GM18951 (cell line): ENCODE results near the gene ADGRB2.
"Not testable (repeated sequence)": the region's sequence is repeated elsewhere in the genome, so short reads cannot be mapped to it uniquely, and the experiment has no call there.

Experiments used
- POLR2A ChIP-seq: IDR thresholded peaks from 4 replicates; pipeline ENCODE4 v1.6.1; 2011; ENCODE audit warnings: mild to moderate bottlenecking; ENCODE audit not compliant: insufficient read length, insufficient read depth; ENCODE audit errors: extremely low read depth
- in situ Hi-C: fragments of 300-500 bp; cut with MboI; formaldehyde crosslinking; loops from one replicate; pipeline ENCODE4 v1.12.0; 2022; ENCODE audit warnings: low sequenced_read_pairs, mixed read lengths, inconsistent platforms; ENCODE audit not compliant: unreplicated experiment

The ADGRB2 gene

DNA sequence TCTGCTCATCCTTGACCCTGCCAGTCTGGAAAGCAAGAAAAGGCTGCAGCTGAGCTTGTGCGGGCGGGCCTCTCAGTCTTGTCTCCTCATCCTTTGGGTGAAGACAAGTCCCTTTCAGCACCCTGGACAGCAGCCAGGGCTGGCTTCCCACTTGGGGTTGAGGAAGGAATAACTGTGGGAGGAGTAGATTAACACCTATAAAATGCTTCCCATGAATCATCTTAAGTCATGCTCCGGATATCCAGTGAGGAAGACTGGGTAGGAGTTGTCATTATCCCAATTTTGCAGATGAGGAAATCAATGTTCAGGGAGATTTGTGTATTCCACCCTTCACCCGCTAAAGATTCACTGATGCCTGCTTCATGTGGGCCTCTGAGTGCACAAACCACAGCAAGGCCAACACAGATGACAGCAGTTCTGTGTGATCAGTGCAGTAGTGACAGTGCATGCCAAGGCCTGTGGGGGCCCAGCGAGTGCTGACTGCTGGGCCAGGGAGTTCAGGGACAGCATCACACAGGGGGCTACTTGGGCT lies 40.2 kb downstream of the ADGRB2 start:
- TF ChIP-seq POLR2A = no peak
- in situ Hi-C loops = no loop called here

DNA sequence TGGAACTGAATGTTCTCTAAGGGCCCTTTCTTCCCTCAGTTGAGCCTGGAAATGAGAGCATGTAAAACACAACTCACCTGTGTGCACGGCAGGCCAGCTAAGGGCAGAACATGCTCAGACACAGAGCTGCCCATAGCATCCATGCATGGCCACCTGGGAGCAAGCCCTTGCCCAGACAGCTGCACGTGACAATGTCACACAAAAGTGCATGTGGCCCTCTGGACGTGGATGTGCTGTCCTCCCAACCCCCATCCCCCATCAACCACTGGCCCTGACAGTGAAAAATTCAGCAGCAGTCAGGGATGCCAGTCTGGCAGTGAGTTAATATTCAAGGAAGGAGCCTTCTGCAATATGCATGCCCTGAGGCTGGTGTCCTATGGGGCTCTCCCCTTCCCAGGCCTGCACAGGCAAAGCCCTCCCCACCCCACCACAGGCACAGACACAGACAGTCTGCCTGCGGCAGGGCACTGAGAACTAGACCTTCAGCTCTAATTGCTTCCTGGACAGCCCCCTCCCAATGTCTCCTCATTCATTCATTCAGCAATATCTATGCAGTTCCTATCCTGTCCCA lies 45.7 kb downstream of the ADGRB2 start:
- no peak for TF ChIP-seq POLR2A
- in situ Hi-C loops = no loop called here

DNA sequence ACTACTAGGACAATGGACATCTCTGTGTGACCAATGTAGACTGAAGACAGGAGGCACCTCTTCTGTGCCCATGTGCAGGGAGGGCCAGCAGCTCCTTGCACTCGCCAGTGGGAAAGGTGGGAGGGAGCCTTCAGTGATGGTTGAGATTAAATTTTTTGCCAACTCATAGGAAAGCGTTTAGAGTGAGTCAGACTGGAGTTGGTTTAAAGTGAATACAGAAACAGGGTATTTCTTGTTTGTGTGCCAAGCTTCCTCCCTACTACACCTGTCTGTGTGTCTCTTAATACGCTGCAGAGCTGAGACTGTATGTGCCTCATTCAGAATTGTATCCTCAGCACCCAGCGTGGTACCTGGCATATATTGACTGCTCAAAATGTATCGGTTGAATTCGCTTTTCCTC lies 46.8 kb downstream of the ADGRB2 start:
- TF ChIP-seq POLR2A = no peak
- in situ Hi-C loops = no loop called here

DNA sequence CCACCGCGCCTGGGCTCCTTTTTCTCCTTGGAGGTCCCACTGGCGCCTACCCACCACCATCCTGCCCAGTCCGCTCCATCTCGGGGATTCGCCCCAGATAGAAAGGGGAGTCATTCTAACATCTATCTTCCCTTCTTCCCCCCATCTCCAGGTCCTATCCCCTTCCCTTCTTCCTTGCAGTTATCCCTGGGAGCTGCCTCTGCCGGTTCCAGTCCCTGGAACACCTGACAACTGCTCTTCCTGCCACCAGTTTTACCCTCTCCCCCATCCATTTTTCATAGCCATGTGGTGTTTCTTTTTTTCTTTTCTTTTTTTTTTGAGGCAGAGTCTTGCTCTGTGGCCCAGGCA lies 48.3 kb downstream of the ADGRB2 start:
- TF ChIP-seq POLR2A = no peak
- in situ Hi-C loops = no loop called here

DNA sequence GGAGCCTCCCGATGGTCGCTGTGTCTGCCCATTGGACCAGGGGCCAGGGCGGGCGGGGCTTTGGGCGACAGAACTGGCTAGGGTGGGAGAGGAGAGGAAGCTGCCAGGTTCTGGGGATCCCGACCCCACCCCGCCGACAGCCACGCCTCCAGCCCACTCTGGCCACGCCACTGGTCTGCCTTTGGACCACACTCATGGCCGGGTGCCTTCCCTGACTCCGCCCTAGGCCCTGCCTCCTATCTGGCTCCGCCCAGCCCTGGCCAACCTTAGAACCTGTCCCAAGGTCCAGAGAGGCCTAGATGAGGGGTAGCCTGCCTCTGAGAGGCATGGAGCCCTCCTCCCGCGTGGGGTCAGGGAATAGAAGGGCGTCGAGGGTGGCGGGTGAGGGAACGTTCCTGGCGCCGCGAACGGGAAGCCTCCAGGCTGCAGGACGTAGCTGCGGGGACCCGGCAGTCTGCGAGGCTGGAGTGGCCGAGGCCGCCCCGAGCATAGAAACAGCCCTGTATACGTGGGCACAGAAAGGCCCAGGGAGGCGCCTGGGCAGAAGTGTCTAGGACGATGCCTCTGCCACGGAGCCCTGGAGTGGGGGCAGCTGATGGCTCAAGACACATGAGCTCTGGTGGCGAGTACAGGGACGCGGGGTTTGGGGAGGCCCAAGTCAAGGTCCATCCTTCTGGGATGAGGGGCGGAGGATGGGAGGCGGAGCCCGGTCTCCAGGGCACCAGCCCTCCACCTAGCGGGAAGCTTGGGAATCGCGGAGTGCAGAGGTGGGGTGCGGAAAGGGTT lies 48.9 kb downstream of the ADGRB2 start:
- no peak for TF ChIP-seq POLR2A
- in situ Hi-C loops = no loop called here

DNA sequence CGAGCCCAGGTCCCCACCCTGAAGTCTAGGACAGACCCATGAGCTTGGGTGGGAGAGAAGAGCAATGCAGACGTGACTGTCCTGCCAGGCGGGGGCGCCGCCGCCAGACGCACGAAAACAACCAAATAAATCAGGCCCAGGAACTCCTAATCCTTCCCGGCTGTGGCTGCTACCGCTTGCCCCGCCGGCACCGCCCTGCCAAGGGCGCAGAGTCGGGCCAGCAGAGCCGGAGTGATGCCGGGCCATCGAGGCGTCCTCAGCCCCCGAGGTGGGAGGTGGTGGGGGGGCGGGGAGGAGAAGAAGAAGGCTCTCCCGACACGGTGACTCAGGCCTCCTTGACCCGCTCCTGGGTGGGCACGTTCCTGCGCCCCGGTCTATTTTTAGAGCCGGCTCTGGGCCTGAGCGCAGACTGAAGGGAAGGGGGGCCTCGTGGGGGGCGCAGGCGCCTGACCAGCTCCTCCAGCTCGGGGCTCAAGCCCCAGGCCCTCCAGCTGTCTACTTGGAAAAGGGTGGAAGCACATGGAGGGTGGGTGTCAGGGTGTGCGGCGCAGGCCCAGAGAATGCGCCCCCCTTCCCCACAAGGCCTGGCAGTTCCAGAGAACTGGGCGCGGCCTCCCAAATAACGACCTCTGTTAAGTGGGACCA lies 49.6 kb downstream of the ADGRB2 start:
- in situ Hi-C loops = no loop called here
- no peak for TF ChIP-seq POLR2A

DNA sequence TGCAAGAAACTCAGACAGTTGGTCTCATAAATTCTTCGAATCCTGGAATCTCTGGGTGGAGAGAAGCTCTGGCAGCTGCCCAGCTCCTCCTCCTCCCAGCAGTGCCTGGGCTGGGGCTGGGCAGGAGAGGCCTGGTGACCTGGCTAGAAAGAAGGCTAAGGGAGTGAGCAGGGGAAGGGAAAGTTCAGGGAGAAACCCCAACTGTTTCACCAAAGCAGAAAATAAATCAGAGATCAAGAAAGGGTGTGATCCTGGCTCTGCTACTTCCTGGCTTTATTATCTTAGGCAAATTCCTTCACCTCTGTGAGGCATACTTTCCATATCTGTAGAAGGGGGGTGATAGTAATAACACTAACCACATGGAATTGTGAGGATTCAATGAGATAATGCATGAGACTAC lies 51.5 kb downstream of the ADGRB2 start:
- TF ChIP-seq POLR2A = no peak
- in situ Hi-C loops = no loop called here

DNA sequence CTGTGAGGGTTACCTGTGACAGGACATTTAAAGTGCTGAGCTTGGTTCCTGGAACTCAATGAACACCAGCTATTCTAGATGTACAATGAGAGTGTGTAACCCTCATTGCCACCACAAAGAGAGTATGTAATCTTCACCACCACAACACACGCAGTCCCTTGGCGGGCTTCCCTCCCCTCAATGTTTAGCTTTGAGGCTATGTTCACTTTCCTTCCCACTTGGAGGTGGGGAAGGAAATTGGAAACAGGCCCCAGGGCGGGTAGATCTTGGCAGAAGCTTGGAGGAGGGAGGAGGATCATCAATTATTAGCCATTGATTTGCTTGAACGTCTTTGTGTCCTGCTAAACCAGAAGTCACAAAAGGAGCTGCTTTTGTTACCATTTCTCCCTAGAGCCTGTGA lies 52.1 kb downstream of the ADGRB2 start:
- in situ Hi-C loops = no loop called here
- no peak for TF ChIP-seq POLR2A

DNA sequence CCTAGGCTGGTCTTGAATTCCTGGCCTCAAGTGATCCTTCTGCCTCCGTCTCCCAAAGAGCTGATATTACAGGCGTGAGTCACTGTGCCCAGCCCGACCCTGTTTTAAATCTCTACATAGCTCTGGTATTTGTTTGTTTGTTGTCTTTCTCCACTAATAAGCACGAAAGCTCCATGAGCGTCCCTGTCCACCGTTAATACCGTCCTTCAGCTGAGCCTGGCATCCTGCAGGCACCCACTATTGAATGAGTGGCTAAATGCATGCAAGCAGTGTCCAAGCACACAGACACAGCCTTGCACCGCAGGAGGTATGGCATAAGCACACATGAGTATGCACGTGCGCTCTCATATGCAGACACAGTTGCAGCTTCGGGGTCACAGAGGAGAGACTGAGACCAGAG lies 55.8 kb downstream of the ADGRB2 start:
- TF ChIP-seq POLR2A = no peak
- in situ Hi-C loops = no loop called here

DNA sequence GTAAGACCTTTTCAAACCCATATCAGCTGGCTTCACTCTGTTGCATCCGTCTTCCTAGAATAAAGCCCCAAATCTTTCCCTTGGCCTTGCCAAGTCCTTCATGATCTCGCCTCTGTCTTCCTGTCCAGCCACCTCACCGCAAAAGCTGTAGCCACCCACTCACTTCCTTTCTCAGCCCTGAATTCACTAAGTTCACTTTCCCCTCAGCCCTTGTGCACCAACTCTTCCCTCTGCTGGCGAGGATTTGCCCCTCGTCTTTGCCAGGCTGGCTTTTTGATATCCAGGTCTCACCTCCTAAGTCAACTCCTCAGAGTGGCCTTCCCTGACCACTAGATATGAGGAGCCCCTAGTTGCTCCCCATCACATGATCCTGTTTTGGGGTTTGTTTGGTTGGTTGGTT lies 56.4 kb downstream of the ADGRB2 start:
- TF ChIP-seq POLR2A = no peak
- in situ Hi-C loops = no loop called here

DNA sequence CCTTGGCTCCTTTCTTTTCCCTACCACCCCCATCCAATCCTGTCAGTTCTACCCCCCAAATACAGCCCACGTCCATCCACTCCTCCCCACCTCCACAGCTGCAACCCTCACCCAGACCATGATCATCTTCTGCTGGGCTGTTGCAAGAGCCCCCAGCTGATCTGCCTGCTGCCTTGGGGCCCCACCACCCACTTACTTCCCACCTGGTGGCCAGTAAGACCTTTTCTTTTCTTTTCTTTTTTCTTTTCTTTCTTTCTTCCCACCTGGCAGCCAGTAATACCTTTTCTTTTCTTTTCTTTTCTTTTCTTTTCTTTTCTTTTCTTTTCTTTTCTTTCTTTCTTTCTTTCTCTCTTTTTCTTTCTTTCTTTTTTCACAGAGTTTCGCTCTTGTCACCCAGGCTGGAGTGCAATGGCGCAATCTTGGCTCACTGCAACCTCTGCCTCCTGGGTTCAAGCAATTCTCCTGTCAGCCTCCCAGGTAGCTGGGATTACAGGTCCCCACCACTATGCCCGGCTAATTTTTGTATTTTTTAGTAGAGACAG lies 57.0 kb downstream of the ADGRB2 start:
- in situ Hi-C loops = not testable (repeated sequence)

DNA sequence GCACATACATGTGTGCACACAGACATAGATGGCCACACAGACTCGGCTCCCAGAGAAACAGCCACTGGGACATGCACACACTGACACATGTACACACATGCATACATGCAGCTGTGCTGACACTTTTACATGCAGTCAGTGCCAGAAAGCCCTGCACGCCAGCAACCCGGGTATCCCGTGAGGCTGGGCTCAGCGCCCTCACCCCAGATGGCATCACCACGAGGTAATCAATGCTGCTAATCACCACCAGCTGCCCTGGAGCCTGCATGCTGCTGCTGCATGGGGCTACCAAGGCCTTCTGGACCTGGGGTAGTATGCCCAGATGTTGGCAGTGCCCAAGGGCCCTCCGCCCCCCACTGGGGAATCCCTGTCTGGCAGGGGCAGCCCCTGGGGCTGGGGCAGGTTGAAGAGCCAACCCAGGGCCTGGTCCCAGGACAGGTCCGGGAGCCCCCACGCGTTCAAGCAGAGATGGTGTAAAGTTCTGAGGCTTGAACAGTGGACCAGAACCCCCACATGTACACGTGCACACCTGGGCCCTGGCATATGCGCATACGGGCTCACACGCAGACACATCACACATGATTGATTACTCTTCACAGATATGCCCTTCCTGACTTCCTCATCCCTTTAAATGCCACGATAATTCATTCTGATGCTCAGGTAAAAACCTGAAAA lies 57.6 kb downstream of the ADGRB2 start:
- in situ Hi-C loops = no loop called here
- no peak for TF ChIP-seq POLR2A
